Measurements from ENCODE around the gene HPCAL1. TPM values are rescaled to one million over a fixed set of nuclear protein-coding genes. Genes with fewer than 3 reads are reported as not detected.

HPCAL1 gene
- total RNA-seq, 1 experiment from 2014 or later: 35.1 TPM

DNA sequence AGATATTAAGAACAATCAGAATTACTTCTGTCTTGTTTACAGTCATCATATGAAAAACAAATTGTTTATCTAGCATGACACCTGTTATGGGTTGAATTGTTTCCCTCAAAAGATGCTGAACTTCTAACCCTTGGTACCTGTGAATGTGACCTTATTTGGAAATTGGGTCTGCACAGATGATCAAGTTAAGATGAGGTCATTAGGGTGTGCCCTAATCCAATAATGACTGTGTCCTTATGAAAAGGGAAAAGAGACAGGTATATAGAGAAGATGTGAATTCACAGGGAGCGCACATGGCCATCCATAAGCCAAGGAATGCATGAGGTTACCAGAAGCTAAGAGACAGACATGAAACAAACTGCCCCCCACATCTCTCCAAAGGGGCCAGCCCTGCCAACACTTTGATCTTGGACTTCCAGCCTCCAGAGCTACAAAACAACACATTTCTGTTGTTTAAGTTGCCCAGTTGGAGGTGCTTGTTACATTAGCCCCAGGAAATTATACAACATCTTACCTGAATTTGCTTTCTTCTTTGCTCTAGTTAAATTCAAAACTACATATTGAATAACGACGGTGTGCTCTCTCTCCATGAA is 2.3 kb upstream of the HPCAL1 start:
- peaks cover 23% of the 10 kb centered on the region for H3K36me3 Mint-ChIP-seq (ENCODE audit: insufficient read depth, unreplicated experiment)
- no peak for TF ChIP-seq CTCF (IDR thresholded peaks at IDR 0.05; ENCODE audit: unreplicated experiment)
- BruUV-seq (replicated peaks): no TSS peak
- H3K9me3 Mint-ChIP-seq (ENCODE audit: low read depth, unreplicated experiment): peaks cover 2% of the 10 kb centered on the region
- no peaks in the 10 kb centered on the region for H3K27me3 Mint-ChIP-seq (ENCODE audit: unreplicated experiment)
- H3K4me3 Mint-ChIP-seq (ENCODE audit: low read depth, unreplicated experiment): no peak overlapping the region
- H3K4me1 Mint-ChIP-seq (ENCODE audit: low read depth, unreplicated experiment): peaks cover 19% of the 10 kb centered on the region
- CTCF ChIA-PET: interaction anchor here (1.0 kb wide), 1 partner anchor 107 kb away, joined by 3 read pairs; no protein-coding TSS in a partner anchor
- DNase-seq: no peak
- peak overlapping the region; percentile 31 for H3K27ac Mint-ChIP-seq (ENCODE audit: unreplicated experiment)
- intact Hi-C loops (cut with micrococcal nuclease; ENCODE audit: unreplicated experiment): loop anchor here (5.0 kb wide), 1 partner anchor 107 kb away; no protein-coding TSS in a partner anchor

DNA sequence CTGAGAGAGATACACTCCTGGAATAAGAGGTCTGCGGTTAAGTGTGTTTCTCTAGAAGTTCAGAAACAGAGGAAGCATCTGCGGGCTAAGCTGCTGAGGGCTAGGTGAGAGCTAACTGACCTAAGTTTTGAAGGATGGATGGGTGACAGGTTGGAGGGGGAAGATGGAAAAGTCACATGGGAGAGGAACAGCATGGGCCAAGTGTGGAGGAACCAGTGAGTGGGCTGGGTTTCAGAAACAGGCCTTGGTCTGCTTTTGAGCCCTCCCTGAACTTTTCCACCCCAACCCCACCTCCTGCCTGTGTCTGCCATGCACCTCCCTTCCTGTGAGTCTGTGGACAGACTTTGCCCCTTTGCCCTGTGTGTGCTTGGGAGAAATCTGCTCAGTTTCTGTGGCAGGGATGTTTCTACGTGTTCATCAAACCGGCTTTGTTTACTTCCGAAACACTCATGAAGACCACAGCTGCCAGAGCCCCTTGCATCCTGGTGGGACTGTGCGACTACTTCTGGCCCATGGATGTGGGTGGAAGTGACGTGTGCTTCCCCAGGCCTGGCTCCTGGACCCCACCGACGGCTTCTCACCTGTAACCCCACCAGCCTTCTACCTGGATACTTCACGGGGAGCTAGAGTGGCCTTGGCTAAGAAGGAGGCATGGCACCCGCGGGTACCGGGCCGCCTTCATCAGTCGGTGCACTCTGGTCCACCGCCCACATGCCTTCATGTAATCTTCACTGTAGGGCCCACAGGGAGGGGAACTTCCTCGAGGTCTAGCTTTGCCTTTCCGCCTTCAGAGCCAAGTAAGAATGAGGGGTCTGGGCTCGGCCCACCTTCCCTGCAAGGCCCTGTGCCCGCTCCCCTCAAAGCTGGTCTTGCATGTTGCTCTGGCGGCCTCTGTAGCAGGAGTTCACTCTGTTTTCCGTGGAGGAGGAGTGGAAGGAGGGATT is 1.4 kb upstream of the HPCAL1 start:
- Mint-ChIP-seq H3K9me3 (ENCODE audit: low read depth, unreplicated experiment) (peaks cover 2% of the 10 kb centered on the region), H3K27me3 (ENCODE audit: unreplicated experiment) (no peaks in the 10 kb centered on the region), H3K27ac (ENCODE audit: unreplicated experiment) (peak overlapping the region; percentile 31), H3K4me3 (ENCODE audit: low read depth, unreplicated experiment) (peak overlapping the region; percentile 100), H3K36me3 (ENCODE audit: insufficient read depth, unreplicated experiment) (peaks cover 19% of the 10 kb centered on the region), H3K4me1 (ENCODE audit: low read depth, unreplicated experiment) (peaks cover 28% of the 10 kb centered on the region)
- intact Hi-C loops (cut with micrococcal nuclease; ENCODE audit: unreplicated experiment): loop anchor here (5.0 kb wide), 1 partner anchor 106 kb away; no protein-coding TSS in a partner anchor
- no TSS peak for BruUV-seq (replicated peaks)
- no peak for DNase-seq
- no peak for TF ChIP-seq CTCF (IDR thresholded peaks at IDR 0.05; ENCODE audit: unreplicated experiment)
- CTCF ChIA-PET: interaction anchor here (0.5 to 1.8 kb wide), 4 partner anchors 15 to 134 kb away, joined by 3 to 6 read pairs (median 4); no protein-coding TSS in a partner anchor

GRCh38 chr2:10301941-10302478 is 694 bp upstream of the HPCAL1 start:
- Mint-ChIP-seq H3K27ac (ENCODE audit: unreplicated experiment) (no peak overlapping the region), H3K36me3 (ENCODE audit: insufficient read depth, unreplicated experiment) (peaks cover 19% of the 10 kb centered on the region), H3K27me3 (ENCODE audit: unreplicated experiment) (no peaks in the 10 kb centered on the region), H3K4me3 (ENCODE audit: low read depth, unreplicated experiment) (peak overlapping the region; percentile 100), H3K9me3 (ENCODE audit: low read depth, unreplicated experiment) (peaks cover 2% of the 10 kb centered on the region), H3K4me1 (ENCODE audit: low read depth, unreplicated experiment) (peaks cover 35% of the 10 kb centered on the region)
- BruUV-seq (replicated peaks): no TSS peak
- DNase-seq: no peak
- TF ChIP-seq CTCF (IDR thresholded peaks at IDR 0.05; ENCODE audit: unreplicated experiment): no peak
- intact Hi-C loops (cut with micrococcal nuclease; ENCODE audit: unreplicated experiment): loop anchor here (5.0 kb wide), 1 partner anchor 105 kb away; no protein-coding TSS in a partner anchor
- CTCF ChIA-PET: interaction anchor here (0.5 to 1.8 kb wide), 4 partner anchors 16 to 133 kb away, joined by 3 to 6 read pairs (median 4); no protein-coding TSS in a partner anchor

GRCh38 chr2:10303181-10303693 is 533 bp downstream of the HPCAL1 start:
- BruUV-seq (replicated peaks): no TSS peak
- intact Hi-C loops (cut with micrococcal nuclease; ENCODE audit: unreplicated experiment): loop anchor here (5.0 kb wide), 1 partner anchor 104 kb away; no protein-coding TSS in a partner anchor
- Mint-ChIP-seq H3K9me3 (ENCODE audit: low read depth, unreplicated experiment) (peaks cover 2% of the 10 kb centered on the region), H3K27ac (ENCODE audit: unreplicated experiment) (no peak overlapping the region), H3K36me3 (ENCODE audit: insufficient read depth, unreplicated experiment) (peaks cover 19% of the 10 kb centered on the region), H3K4me1 (ENCODE audit: low read depth, unreplicated experiment) (peaks cover 47% of the 10 kb centered on the region), H3K27me3 (ENCODE audit: unreplicated experiment) (no peaks in the 10 kb centered on the region), H3K4me3 (ENCODE audit: low read depth, unreplicated experiment) (peak overlapping the region; percentile 100)
- CTCF ChIA-PET: interaction anchor here (0.5 to 5.7 kb wide), 9 partner anchors 16 to 132 kb away, joined by 3 to 41 read pairs (median 6); no protein-coding TSS in a partner anchor
- no peak for DNase-seq
- no peak for TF ChIP-seq CTCF (IDR thresholded peaks at IDR 0.05; ENCODE audit: unreplicated experiment)
